ENCODE results near the gene AGRN.
"Not testable (repeated sequence)": the region's sequence is repeated elsewhere in the genome, so short reads cannot be mapped to it uniquely, and the experiment has no call there.

The AGRN gene

DNA sequence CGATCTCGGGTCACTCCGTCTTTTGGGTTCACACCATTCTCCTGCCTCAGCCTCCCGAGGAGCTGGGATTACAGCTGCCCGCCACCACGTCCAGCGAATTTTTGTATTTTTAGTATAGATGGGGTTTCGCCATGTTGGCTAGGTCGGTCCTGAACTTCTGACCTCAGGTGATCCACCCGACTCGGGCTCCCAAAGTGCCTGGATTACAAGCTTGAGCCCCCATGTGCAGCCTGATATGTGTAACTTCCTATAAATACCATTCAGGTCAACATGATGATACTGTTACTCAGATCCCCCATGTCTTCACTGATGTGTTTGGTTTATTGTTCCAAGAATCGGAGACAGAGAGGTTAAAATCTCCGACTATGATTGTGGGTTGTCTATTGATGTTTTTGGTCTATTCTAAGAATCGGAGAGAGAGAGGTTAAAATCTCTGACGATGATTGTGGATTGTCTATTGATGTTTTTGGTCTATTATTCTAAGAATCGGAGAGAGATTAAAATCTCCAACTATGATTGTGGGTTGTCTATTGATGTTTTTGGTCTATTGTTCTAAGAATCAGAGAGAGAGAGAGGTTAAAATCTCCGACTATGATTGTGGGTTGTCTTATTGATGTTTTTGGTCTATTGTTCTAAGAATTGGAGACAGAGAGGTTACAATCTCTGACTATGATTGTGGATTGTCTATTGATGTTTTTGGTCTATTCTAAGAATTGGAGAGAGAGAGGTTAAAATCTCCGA lies 78.9 kb downstream of the AGRN start:
- no peak for DNase-seq

DNA sequence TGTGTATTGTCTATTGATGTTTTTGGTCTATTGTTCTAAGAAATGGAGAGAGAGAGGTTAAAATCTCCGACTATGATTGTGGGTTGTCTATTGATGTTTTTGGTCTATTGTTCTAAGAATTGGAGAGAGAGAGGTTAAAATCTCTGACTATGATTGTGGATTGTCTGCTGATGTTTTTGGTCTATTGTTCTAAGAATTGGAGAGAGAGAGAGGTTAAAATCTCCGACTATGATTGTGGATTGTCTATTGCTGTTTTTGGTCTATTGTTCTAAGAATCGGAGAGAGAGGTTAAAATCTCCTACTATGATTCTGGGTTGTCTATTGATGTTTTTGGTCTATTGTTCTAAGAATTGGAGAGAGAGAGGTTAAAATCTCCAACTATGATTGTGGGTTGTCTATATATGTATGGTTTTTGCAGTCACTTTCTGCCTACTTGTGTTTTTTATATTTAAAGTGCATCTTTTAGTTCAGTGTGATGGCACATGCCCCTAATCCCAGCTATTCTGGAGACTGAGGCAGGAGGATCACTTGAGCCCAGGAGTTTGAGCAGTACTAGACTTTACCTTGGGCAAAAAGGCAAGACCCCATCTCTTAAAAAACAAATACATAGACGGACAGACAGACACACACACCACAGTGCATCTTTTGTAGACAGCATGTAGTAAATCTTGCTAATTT lies 79.7 kb downstream of the AGRN start:
- DNase-seq: no peak

DNA sequence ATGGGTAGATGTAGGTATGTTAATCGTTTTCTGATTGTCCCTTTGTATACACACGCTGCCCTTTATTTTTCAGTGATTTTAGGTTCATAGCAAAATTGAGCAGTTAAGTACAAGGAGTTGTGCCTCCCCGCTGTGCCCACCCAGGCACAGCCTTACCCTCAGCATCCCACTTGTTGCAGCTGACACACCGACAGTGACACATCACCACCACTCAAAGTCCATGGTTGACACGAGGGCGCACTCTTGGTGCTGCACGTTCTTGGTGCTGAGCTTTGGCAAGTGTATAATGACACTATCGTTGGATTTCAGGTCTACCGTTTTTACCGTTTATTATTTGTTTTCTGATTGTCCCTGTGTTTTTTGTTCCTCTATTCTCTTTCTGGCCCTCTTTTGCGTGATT lies 80.4 kb downstream of the AGRN start:
- DNase-seq: no peak

DNA sequence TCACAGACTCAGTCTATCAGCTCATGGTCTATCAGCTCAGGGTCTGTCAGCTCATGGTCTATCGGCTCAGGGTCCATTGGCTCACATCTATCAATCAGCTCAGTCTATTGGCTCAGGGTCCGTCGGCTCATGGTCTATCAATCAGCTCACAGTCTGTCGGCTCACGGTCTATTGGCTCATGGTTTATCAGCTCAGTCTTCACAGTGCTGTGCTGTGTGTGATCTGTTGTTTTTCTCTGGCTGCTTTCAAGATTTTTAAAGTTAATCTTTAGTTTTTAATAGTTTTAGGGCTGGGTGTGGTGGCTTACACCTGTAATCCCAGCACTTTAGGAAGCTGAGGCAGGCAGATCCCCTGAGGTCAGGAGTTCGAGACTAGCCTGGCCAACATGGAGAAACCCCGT lies 81.6 kb downstream of the AGRN start:
- no peak for DNase-seq

DNA sequence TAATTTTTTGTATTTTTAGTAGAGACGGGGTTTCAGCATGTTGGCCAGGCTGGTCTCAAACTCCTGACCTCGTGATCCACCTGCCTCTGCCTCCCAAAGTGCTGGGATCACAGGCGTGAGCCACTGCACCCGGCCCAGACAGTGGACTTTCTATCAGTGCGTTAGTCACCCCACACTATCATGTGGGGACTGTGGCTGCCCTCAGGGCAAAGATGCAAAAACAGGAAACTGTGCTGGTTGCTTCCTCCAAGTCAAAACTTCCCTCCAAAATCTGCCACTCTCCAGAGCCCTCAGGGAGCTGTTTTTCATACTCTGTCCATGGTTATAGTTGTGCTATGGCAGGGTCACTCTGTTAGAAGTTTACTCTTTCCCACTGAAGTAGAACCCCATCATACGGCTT lies 84.2 kb downstream of the AGRN start:
- DNase-seq: not testable (repeated sequence)
